DND-41 (cell line): ENCODE measurements around the gene VAPB.

Experiments
- CTCF ChIP-seq: IDR thresholded peaks from 2 replicates; pipeline ENCODE4 v1.5.1; 2012; ENCODE audit warnings: borderline replicate concordance, low read length, moderate library complexity, mild to moderate bottlenecking; ENCODE audit not compliant: poor library complexity, severe bottlenecking; ENCODE audit errors: extremely low read depth
- EZH2 ChIP-seq: IDR thresholded peaks from 3 replicates; pipeline ENCODE4 v1.6.1; 2012; ENCODE audit warnings: borderline replicate concordance, low read depth, mild to moderate bottlenecking, moderate library complexity, low read length, inconsistent platforms; ENCODE audit not compliant: severe bottlenecking

- TF ChIP-seq CTCF: no peak
- TF ChIP-seq EZH2: no peak
Measured at GRCh38 chr20:58466729-58467571, 77.9 kb downstream of the VAPB start.
